MM.1S (cell line): ENCODE results near the gene DNAJB9.

Source experiments
- DNase-seq: peaks from one replicate; pipeline ENCODE4 v3.0.0-alpha.2; 2015
- H2AFZ ChIP-seq: fragments of 300-600 bp; sonication (generic); 2 replicates; pipeline ENCODE4 v1.6.0; 2016; ENCODE audit warnings: antibody characterized with exemption, low read length
- H3F3A ChIP-seq: fragments of 300-600 bp; sonication (generic); 2 replicates; pipeline ENCODE4 v1.6.1; 2016; ENCODE audit warnings: mild to moderate bottlenecking, antibody characterized with exemption, low read length, moderate library complexity, mixed read lengths; ENCODE audit not compliant: insufficient read depth
- H3K27ac ChIP-seq: fragments of 300-600 bp; sonication (generic); 2 replicates; pipeline ENCODE4 v1.5.1; 2016; ENCODE audit warnings: mild to moderate bottlenecking, low read length
- H3K27me3 ChIP-seq: fragments of 300-600 bp; sonication (generic); replicated peaks from 2 replicates; pipeline ENCODE4 v1.6.0; 2016; ENCODE audit warnings: low read length; ENCODE audit not compliant: insufficient read depth
- H3K36me3 ChIP-seq: fragments of 300-600 bp; sonication (generic); replicated peaks from 2 replicates; pipeline ENCODE4 v1.6.1; 2016; ENCODE audit warnings: mild to moderate bottlenecking, low read length, mixed read lengths; ENCODE audit not compliant: insufficient read depth
- H3K4me1 ChIP-seq: fragments of 300-600 bp; sonication (generic); 2 replicates; pipeline ENCODE4 v1.6.1; 2016; ENCODE audit warnings: low read length, mixed read lengths
- H3K4me2 ChIP-seq: fragments of 300-600 bp; sonication (generic); 2 replicates; pipeline ENCODE4 v1.6.0; 2016; ENCODE audit warnings: low read depth, low read length
- H3K4me3 ChIP-seq: fragments of 300-600 bp; sonication (generic); 2 replicates; pipeline ENCODE4 v1.5.1; 2016; ENCODE audit warnings: low read length, mixed read lengths
- H3K79me2 ChIP-seq: fragments of 300-600 bp; sonication (generic); 2 replicates; pipeline ENCODE4 v1.6.1; 2016; ENCODE audit warnings: mixed run types, low read length, mixed read lengths
- H3K9ac ChIP-seq: fragments of 300-600 bp; sonication (generic); 2 replicates; pipeline ENCODE4 v1.6.1; 2016; ENCODE audit warnings: low read length, mixed read lengths
- H3K9me2 ChIP-seq: fragments of 300-600 bp; sonication (generic); replicated peaks from 2 replicates; pipeline ENCODE4 v1.6.1; 2016; ENCODE audit warnings: mild to moderate bottlenecking, low read length, mixed read lengths; ENCODE audit not compliant: insufficient read depth
- H3K9me3 ChIP-seq: fragments of 300-600 bp; sonication (generic); replicated peaks from 2 replicates; pipeline ENCODE4 v1.6.1; 2016; ENCODE audit warnings: mild to moderate bottlenecking, low read length, mixed read lengths; ENCODE audit not compliant: insufficient read depth
- H4K20me1 ChIP-seq: fragments of 300-600 bp; sonication (generic); 2 replicates; pipeline ENCODE4 v1.6.1; 2016; ENCODE audit warnings: mild to moderate bottlenecking, low read length, moderate library complexity, mixed read lengths; ENCODE audit not compliant: insufficient read depth
- EZH2 ChIP-seq: fragments of 300-600 bp; sonication (generic); optimal IDR thresholded peaks from 2 replicates; pipeline ENCODE3; 2017; ENCODE audit warnings: low read depth, mild to moderate bottlenecking, antibody characterized with exemption, low read length, mixed read lengths
- EZH2phosphoT487 ChIP-seq: fragments of 300-600 bp; sonication (generic); IDR thresholded peaks from 2 replicates; pipeline ENCODE4 v1.6.1; 2018; ENCODE audit warnings: antibody characterized with exemption, low read length
- TF ChIP-seq, protein P1 (sequence below): fragments of 300-600 bp; sonication (generic); IDR thresholded peaks from 2 replicates; pipeline ENCODE4 v1.5.1; 2016; ENCODE audit warnings: antibody characterized with exemption, low read length, mixed read lengths

Gene DNAJB9

DNA sequence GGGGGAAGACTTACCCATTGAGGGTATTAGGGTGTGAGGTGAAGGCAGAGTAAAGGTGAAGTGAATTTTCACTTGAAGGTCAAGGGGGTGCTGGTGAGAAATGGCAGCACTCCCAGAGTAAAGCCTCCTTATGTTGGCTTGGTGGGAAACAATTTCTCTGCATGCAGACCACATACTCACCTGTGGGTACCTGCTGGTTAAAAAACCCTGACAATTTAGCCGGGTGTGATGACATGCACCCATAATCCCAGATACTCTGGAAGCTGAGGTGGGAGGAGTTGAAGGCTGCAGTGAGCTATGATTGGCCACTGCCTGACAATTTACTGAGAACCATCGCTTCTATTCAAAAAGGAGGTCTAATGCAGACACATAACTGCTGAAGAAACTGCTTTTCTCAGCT, 5.5 kb downstream of the DNAJB9 start:
- H3K36me3 ChIP-seq = peaks cover 33% of the 10 kb centered on the region; the same call in 1 of the 2 replicates
- H3K4me3 ChIP-seq = no peak overlapping the region
- H2AFZ ChIP-seq = no peak overlapping the region
- H3F3A ChIP-seq = peaks cover 9% of the 10 kb centered on the region
- TF ChIP-seq, protein P1, sequence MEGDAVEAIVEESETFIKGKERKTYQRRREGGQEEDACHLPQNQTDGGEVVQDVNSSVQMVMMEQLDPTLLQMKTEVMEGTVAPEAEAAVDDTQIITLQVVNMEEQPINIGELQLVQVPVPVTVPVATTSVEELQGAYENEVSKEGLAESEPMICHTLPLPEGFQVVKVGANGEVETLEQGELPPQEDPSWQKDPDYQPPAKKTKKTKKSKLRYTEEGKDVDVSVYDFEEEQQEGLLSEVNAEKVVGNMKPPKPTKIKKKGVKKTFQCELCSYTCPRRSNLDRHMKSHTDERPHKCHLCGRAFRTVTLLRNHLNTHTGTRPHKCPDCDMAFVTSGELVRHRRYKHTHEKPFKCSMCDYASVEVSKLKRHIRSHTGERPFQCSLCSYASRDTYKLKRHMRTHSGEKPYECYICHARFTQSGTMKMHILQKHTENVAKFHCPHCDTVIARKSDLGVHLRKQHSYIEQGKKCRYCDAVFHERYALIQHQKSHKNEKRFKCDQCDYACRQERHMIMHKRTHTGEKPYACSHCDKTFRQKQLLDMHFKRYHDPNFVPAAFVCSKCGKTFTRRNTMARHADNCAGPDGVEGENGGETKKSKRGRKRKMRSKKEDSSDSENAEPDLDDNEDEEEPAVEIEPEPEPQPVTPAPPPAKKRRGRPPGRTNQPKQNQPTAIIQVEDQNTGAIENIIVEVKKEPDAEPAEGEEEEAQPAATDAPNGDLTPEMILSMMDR = no peak
- TF ChIP-seq EZH2 (no peak), EZH2phosphoT487 (no peak)
- no peak overlapping the region for H3K9ac ChIP-seq
- H3K4me2 ChIP-seq = no peak overlapping the region
- peaks cover 16% of the 10 kb centered on the region for H3K4me1 ChIP-seq
- DNase-seq = no peak
- H3K9me3 ChIP-seq = no peaks in the 10 kb centered on the region
- H4K20me1 ChIP-seq = peaks cover 21% of the 10 kb centered on the region; the same call in 1 of the 2 replicates
- peaks cover 62% of the 10 kb centered on the region for H3K79me2 ChIP-seq
- H3K27ac ChIP-seq = no peak overlapping the region
- no peaks in the 10 kb centered on the region for H3K27me3 ChIP-seq
- no peaks in the 10 kb centered on the region for H3K9me2 ChIP-seq

DNA sequence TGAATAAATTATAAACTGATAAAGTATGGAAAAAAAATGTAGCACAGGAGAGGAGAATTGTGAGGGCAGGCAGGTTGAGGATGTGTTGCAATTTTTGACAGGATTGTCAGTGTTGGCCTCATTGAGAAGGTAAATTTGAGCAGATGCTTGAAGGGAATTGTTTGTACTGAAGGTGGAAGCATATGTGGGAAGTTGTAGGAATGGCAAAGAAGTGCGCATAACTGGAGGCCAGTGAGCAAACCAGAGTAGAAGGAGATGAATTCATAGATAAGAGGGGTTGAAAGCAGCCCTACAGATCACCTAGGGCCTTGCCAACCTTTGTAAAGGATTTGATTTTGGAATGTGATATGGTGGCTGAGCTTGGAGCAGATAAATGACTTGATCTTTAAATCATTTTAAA, 6.4 kb downstream of the DNAJB9 start:
- H3K27me3 ChIP-seq = no peaks in the 10 kb centered on the region
- peaks cover 20% of the 10 kb centered on the region; the same call in 1 of the 2 replicates for H4K20me1 ChIP-seq
- H3K9ac ChIP-seq = no peak overlapping the region
- H3K27ac ChIP-seq = no peak overlapping the region
- H3K4me1 ChIP-seq = peaks cover 16% of the 10 kb centered on the region
- H3F3A ChIP-seq = no peaks in the 10 kb centered on the region
- peaks cover 53% of the 10 kb centered on the region for H3K79me2 ChIP-seq
- TF ChIP-seq EZH2 (no peak), EZH2phosphoT487 (no peak)
- TF ChIP-seq, protein P1 = no peak
- no peak overlapping the region for H2AFZ ChIP-seq
- H3K4me2 ChIP-seq = no peak overlapping the region
- no peak overlapping the region for H3K4me3 ChIP-seq
- DNase-seq = no peak
- no peaks in the 10 kb centered on the region for H3K9me3 ChIP-seq
- peaks cover 33% of the 10 kb centered on the region; the same call in 1 of the 2 replicates for H3K36me3 ChIP-seq
- no peaks in the 10 kb centered on the region for H3K9me2 ChIP-seq

DNA sequence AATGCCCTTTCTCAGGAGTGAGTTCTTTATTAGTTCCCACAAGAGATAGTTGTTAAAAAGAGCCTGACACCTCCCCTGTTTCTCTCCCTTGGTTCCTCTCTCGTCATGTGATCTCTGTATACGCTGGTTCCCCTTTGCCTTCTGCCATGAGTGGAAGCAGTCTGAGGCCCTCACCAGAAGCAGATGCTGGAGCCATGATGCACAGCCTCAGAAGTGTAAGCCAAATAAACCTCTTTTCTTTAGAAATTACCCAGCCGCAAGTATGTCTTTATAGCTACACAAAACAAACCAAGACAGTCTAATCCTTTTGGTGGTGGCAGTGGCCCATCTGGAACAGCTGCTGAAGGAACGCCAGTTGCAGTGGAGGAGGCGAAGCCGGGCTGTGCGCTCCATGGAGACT, 9.3 kb downstream of the DNAJB9 start:
- Histone ChIP-seq H3K9me3 (no peaks in the 10 kb centered on the region), H2AFZ (no peak overlapping the region), H3K4me3 (no peak overlapping the region), H3K9me2 (no peaks in the 10 kb centered on the region), H3K27me3 (no peaks in the 10 kb centered on the region), H3K9ac (no peak overlapping the region), H3K27ac (no peak overlapping the region), H4K20me1 (peaks cover 1% of the 10 kb centered on the region; the same call in 1 of the 2 replicates), H3K4me1 (no peaks in the 10 kb centered on the region), H3K36me3 (peaks cover 17% of the 10 kb centered on the region; the same call in 1 of the 2 replicates), H3K79me2 (peaks cover 25% of the 10 kb centered on the region), H3F3A (no peaks in the 10 kb centered on the region), H3K4me2 (no peak overlapping the region)
- no peak for DNase-seq
- TF ChIP-seq, protein P1 = no peak
